ENCODE data around the gene AP3S2.
"Not testable (repeated sequence)": the region's sequence is repeated elsewhere in the genome, so short reads cannot be mapped to it uniquely, and the experiment has no call there.

The AP3S2 gene

DNA sequence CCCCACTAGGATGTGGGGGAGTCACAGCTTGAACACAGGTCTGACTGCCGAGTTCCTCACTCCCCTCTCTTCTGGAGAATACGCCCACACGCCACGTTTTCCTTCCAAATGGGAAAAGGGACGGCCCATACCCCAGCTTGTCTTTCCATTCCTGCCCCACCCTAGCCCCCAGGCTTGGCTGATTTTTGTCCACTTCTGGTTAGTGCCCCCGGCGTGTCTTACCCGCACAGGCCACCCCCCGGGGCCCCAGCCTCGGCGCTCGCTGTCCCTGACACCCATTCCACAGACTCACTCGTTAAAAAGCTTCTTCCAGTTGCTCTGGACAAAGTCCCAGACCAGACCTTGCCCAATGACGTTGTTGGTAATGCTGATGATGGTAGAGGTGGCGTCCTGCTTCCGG is 103.1 kb downstream of the AP3S2 start:
- Histone ChIP-seq H3K9me3 (ENCODE audit: control insufficient read depth in 1 of 2, low read length in 2 of 2) (no peaks in the 10 kb centered on the region), H3K4me1 (ENCODE audit: control insufficient read depth in 1 of 2, insufficient read depth in 2 of 2, low read length in 2 of 2) (no peaks in the 10 kb centered on the region), H3K27ac (ENCODE audit: low read length) (no peak overlapping the region), H3K27me3 (ENCODE audit: low read depth, low read length) (no peaks in the 10 kb centered on the region), H3K36me3 (ENCODE audit: control insufficient read depth in 1 of 2, insufficient read depth in 2 of 2, low read length in 2 of 2) (peaks cover 0 to 3% of the 10 kb centered on the region in 2 donors), H3K4me3 (ENCODE audit: low read depth in 1 of 2, low read length in 2 of 2) (no peak overlapping the region)

GRCh38 chr15:89790206-89790605 is 103.6 kb downstream of the AP3S2 start:
- no peaks in the 10 kb centered on the region for H3K9me3 ChIP-seq (ENCODE audit: control insufficient read depth in 1 of 2, low read length in 2 of 2)
- no peak overlapping the region for H3K4me3 ChIP-seq (ENCODE audit: low read depth in 1 of 2, low read length in 2 of 2)
- no peaks in the 10 kb centered on the region for H3K27me3 ChIP-seq (ENCODE audit: low read depth, low read length)
- H3K27ac ChIP-seq (ENCODE audit: low read length): no peak overlapping the region
- peaks cover 0 to 3% of the 10 kb centered on the region in 2 donors for H3K36me3 ChIP-seq (ENCODE audit: control insufficient read depth in 1 of 2, insufficient read depth in 2 of 2, low read length in 2 of 2)
- H3K4me1 ChIP-seq (ENCODE audit: control insufficient read depth in 1 of 2, insufficient read depth in 2 of 2, low read length in 2 of 2): no peaks in the 10 kb centered on the region

GRCh38 chr15:89788585-89788984 is 105.2 kb downstream of the AP3S2 start:
- not testable (repeated sequence) for H3K27me3 ChIP-seq (ENCODE audit: low read depth, low read length); H3K36me3 ChIP-seq (ENCODE audit: control insufficient read depth in 1 of 2, insufficient read depth in 2 of 2, low read length in 2 of 2); H3K4me1 ChIP-seq (ENCODE audit: control insufficient read depth in 1 of 2, insufficient read depth in 2 of 2, low read length in 2 of 2); H3K9me3 ChIP-seq (ENCODE audit: control insufficient read depth in 1 of 2, low read length in 2 of 2); H3K4me3 ChIP-seq (ENCODE audit: low read depth in 1 of 2, low read length in 2 of 2); H3K27ac ChIP-seq (ENCODE audit: low read length)

- Histone ChIP-seq H3K4me1 (ENCODE audit: control insufficient read depth in 1 of 2, insufficient read depth in 2 of 2, low read length in 2 of 2) (no peaks in the 10 kb centered on the region), H3K9me3 (ENCODE audit: control insufficient read depth in 1 of 2, low read length in 2 of 2) (no peaks in the 10 kb centered on the region), H3K27me3 (ENCODE audit: low read depth, low read length) (no peaks in the 10 kb centered on the region), H3K36me3 (ENCODE audit: control insufficient read depth in 1 of 2, insufficient read depth in 2 of 2, low read length in 2 of 2) (peaks cover 0 to 3% of the 10 kb centered on the region in 2 donors), H3K27ac (ENCODE audit: low read length) (no peak overlapping the region), H3K4me3 (ENCODE audit: low read depth in 1 of 2, low read length in 2 of 2) (no peak overlapping the region)
These were observed 105.8 kb downstream of the AP3S2 start for GRCh38 chr15:89787944-89788343.

GRCh38 chr15:89785774-89786140 is 108.0 kb downstream of the AP3S2 start:
- Histone ChIP-seq H3K36me3 (ENCODE audit: control insufficient read depth in 1 of 2, insufficient read depth in 2 of 2, low read length in 2 of 2) (peaks cover 0 to 3% of the 10 kb centered on the region in 2 donors), H3K9me3 (ENCODE audit: control insufficient read depth in 1 of 2, low read length in 2 of 2) (no peaks in the 10 kb centered on the region), H3K4me1 (ENCODE audit: control insufficient read depth in 1 of 2, insufficient read depth in 2 of 2, low read length in 2 of 2) (no peaks in the 10 kb centered on the region), H3K27ac (ENCODE audit: low read length) (no peak overlapping the region), H3K27me3 (ENCODE audit: low read depth, low read length) (no peaks in the 10 kb centered on the region), H3K4me3 (ENCODE audit: low read depth in 1 of 2, low read length in 2 of 2) (no peak overlapping the region)

- no peaks in the 10 kb centered on the region for H3K9me3 ChIP-seq (ENCODE audit: control insufficient read depth in 1 of 2, low read length in 2 of 2)
- no peaks in the 10 kb centered on the region for H3K27me3 ChIP-seq (ENCODE audit: low read depth, low read length)
- H3K36me3 ChIP-seq (ENCODE audit: control insufficient read depth in 1 of 2, insufficient read depth in 2 of 2, low read length in 2 of 2): peaks cover 0 to 3% of the 10 kb centered on the region in 2 donors
- no peaks in the 10 kb centered on the region for H3K4me1 ChIP-seq (ENCODE audit: control insufficient read depth in 1 of 2, insufficient read depth in 2 of 2, low read length in 2 of 2)
- no peak overlapping the region for H3K27ac ChIP-seq (ENCODE audit: low read length)
- no peak overlapping the region for H3K4me3 ChIP-seq (ENCODE audit: low read depth in 1 of 2, low read length in 2 of 2)
These were observed 108.6 kb downstream of the AP3S2 start for GRCh38 chr15:89785064-89785773.

- no peaks in the 10 kb centered on the region for H3K27me3 ChIP-seq (ENCODE audit: low read depth, low read length)
- H3K36me3 ChIP-seq (ENCODE audit: control insufficient read depth in 1 of 2, insufficient read depth in 2 of 2, low read length in 2 of 2): peaks cover 0 to 3% of the 10 kb centered on the region in 2 donors
- H3K4me1 ChIP-seq (ENCODE audit: control insufficient read depth in 1 of 2, insufficient read depth in 2 of 2, low read length in 2 of 2): no peaks in the 10 kb centered on the region
- H3K27ac ChIP-seq (ENCODE audit: low read length): no peak overlapping the region
- no peaks in the 10 kb centered on the region for H3K9me3 ChIP-seq (ENCODE audit: control insufficient read depth in 1 of 2, low read length in 2 of 2)
- H3K4me3 ChIP-seq (ENCODE audit: low read depth in 1 of 2, low read length in 2 of 2): no peak overlapping the region
These were observed 109.2 kb downstream of the AP3S2 start for GRCh38 chr15:89784686-89784960.

DNA sequence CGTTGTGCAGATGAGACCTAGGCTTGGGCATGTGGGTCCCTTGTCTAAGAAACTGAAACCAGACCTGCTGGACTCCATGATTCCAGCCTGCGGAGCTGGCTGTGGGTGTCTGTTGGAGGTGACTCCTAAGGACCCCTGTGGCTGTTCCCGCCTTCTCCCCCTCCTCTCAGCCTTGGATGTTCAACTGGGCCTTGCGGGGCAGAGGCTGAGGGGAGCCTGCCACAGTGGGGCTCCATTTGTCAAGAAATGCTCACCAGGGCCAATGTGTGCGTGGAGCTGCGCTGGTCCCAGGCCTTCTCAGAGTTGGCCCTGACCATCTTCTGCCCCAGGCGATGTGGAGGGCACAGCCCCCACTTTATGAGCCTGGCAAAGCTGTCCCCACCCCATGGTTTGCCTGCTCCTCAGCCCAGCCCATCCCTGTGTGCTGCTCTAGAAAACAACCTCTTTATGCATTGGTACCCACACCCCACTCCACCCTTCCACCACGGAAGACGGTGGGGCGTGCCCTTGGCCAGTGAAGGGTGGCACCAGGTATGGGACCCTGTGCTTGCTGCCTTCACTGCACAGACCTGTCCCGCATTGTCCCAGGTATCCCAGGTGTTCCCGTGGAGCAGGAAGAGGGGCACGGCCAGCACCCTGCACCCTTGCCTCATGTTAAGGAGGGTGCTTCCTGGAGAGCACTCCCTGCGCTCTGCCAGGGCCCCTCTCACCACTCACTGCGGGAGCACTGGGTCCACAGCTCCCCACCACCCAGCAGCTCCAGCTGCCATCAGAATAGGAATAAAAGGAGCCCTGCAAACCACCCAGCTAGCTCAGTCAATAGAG is 109.7 kb downstream of the AP3S2 start:
- no peaks in the 10 kb centered on the region for H3K4me1 ChIP-seq (ENCODE audit: control insufficient read depth in 1 of 2, insufficient read depth in 2 of 2, low read length in 2 of 2)
- H3K4me3 ChIP-seq (ENCODE audit: low read depth in 1 of 2, low read length in 2 of 2): no peak overlapping the region
- no peak overlapping the region for H3K27ac ChIP-seq (ENCODE audit: low read length)
- no peaks in the 10 kb centered on the region for H3K9me3 ChIP-seq (ENCODE audit: control insufficient read depth in 1 of 2, low read length in 2 of 2)
- peaks cover 0 to 3% of the 10 kb centered on the region in 2 donors for H3K36me3 ChIP-seq (ENCODE audit: control insufficient read depth in 1 of 2, insufficient read depth in 2 of 2, low read length in 2 of 2)
- H3K27me3 ChIP-seq (ENCODE audit: low read depth, low read length): no peaks in the 10 kb centered on the region

DNA sequence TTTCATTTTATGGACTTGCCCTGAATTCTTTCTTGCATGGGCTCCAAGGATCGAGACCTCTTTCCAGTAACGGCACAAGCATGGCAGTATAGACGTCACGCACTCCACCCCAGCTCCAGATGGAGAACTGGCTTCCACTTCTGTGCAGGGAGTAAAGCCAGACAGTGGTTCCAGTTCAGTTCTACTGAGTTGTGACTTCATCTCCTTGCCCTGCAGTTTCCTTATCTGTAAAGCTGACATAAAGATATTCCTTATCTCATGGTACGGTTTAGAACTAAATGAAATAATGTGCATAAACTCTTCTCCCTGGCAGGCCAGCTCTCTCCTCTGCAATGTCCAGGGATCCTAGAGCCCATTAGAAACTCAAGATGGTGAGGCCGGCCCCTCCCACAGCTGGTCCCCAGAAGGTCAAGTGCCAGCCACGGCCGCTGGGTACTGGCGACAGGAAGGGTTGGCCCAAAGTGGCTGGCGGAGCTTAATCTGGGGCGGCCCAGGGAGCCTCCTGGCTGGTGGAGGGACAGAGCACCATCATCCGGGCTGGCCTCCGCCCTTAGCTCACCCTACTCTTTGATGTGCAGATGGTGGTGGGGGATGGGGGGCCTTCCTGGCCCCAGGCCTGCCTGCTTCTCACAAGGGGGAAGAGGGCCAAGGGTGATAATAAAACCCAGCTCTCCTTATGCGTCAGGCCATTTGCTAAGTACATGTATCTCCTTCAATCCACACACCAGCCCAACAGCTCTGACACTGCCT is 110.5 kb downstream of the AP3S2 start:
- Histone ChIP-seq H3K4me3 (ENCODE audit: low read depth in 1 of 2, low read length in 2 of 2) (no peak overlapping the region), H3K36me3 (ENCODE audit: control insufficient read depth in 1 of 2, insufficient read depth in 2 of 2, low read length in 2 of 2) (peaks cover 0 to 3% of the 10 kb centered on the region in 2 donors), H3K9me3 (ENCODE audit: control insufficient read depth in 1 of 2, low read length in 2 of 2) (no peaks in the 10 kb centered on the region), H3K27ac (ENCODE audit: low read length) (no peak overlapping the region), H3K27me3 (ENCODE audit: low read depth, low read length) (no peaks in the 10 kb centered on the region), H3K4me1 (ENCODE audit: control insufficient read depth in 1 of 2, insufficient read depth in 2 of 2, low read length in 2 of 2) (no peaks in the 10 kb centered on the region)

DNA sequence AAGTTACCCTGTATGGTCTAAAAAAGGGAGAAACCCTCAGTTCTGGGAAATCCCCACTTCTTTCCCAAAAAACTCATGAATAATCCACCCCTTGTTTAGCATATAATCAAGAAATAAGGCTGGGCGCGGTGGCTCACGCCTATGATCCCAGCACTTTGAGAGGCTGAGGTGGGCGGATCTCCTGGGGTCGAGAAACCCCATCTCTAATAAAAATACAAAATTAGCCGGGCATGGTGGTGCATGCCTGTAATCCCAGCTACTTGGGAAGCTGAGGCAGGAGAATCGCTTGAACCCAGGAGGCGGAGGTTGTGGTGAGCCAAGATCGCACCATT is 111.2 kb downstream of the AP3S2 start:
- not testable (repeated sequence) for H3K4me3 ChIP-seq (ENCODE audit: low read depth in 1 of 2, low read length in 2 of 2); H3K4me1 ChIP-seq (ENCODE audit: control insufficient read depth in 1 of 2, insufficient read depth in 2 of 2, low read length in 2 of 2); H3K36me3 ChIP-seq (ENCODE audit: control insufficient read depth in 1 of 2, insufficient read depth in 2 of 2, low read length in 2 of 2); H3K9me3 ChIP-seq (ENCODE audit: control insufficient read depth in 1 of 2, low read length in 2 of 2); H3K27me3 ChIP-seq (ENCODE audit: low read depth, low read length); H3K27ac ChIP-seq (ENCODE audit: low read length)

DNA sequence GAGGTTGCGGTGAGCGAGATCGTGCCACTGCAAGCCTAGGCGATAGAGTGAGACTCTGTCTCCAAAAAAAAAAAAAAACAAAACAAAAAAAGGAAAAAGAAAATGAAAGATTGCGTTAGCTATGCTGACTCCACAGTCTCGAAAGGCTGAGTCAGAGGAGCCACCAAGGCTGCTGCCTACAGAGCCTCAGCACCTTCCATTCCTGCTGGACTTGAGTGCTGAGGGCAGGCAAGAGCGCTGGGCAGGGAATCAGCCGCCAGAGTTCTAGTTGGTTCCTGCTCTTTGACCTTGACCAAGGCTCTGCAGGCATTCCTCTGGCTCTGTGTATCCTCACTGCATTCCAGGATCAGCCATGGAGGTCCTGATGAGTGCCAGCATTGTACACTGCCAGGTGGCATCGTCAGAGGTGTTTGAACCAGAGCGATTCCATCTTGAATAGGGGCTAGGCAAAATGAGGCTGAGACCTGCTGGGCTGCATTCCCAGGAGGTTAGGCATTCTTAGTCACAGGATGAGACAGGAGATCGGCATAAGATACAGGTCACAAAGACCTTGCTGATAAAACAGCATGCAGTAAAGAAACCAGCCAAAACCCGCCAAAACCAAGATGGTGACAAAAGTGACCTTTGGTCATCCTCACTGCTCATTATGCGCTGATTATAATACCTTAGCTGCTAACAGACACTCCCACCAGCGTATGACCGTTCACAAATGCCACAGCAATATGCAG is 111.7 kb downstream of the AP3S2 start:
- no peak overlapping the region for H3K4me3 ChIP-seq (ENCODE audit: low read depth in 1 of 2, low read length in 2 of 2)
- no peaks in the 10 kb centered on the region for H3K36me3 ChIP-seq (ENCODE audit: control insufficient read depth in 1 of 2, insufficient read depth in 2 of 2, low read length in 2 of 2)
- no peak overlapping the region for H3K27ac ChIP-seq (ENCODE audit: low read length)
- no peaks in the 10 kb centered on the region for H3K9me3 ChIP-seq (ENCODE audit: control insufficient read depth in 1 of 2, low read length in 2 of 2)
- no peaks in the 10 kb centered on the region for H3K27me3 ChIP-seq (ENCODE audit: low read depth, low read length)
- no peaks in the 10 kb centered on the region for H3K4me1 ChIP-seq (ENCODE audit: control insufficient read depth in 1 of 2, insufficient read depth in 2 of 2, low read length in 2 of 2)

Measured in muscle layer of duodenum (tissue), 2 donors.